Measurements from ENCODE around the gene SALL3. TPM values are rescaled to one million over a fixed set of nuclear protein-coding genes. Genes with fewer than 3 reads are reported as not detected.

SALL3 gene
- total RNA-seq, 4 donors from 2014 or later = 0.16 TPM; not detected in 3

DNA sequence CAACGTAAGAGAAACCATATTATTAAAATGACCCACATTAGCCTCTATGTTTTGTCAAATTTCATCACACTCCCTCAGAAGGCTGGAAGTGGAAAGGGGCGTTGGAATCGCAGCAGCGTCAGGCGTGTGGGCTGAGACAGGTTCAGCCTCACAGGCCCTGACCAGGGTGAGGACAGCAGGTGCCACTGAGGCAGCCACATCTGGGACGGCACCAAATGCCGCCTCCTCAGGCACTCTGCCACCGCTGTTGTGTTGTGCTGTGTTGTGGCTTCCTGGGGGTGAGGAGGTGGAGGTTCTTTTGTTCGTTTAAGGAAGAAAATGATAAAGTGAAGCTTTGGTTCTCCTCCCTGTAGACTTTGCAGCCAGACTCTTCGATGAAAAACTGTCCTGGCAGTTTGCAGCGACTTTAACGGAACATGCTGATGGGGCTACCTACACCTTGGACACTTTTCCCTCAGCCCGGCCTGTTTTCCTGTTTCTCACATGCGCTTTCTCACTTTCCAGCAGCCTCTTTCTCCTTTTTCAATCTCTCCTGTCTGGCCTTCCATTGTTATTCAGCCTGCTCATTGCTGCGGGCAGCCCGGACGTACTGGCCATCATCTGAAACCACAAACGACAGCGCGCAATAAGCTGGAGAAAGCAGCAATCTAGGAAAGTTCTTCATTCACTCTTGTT is 44.9 kb upstream of the SALL3 start:
- H3K27me3 ChIP-seq = no peaks in the 10 kb centered on the region
- TF ChIP-seq EP300 (IDR thresholded peaks at IDR 0.05; ENCODE audit: low read depth) (no peak), POLR2A (IDR thresholded peaks at IDR 0.05) (no peak)
- DNase-seq = no peak
- in situ Hi-C loops (cut with MboI; ENCODE audit: low pct_ligation_motif_present in 1 of 4, low pct_unique_long_range_greater_than_20kb in 1 of 4, low sequenced_read_pairs in 3 of 4) = no loop called here
- intact Hi-C loops (cut with DNase I; ENCODE audit: low total_unique reads) = loop anchor here (5.0 kb wide), 1 partner anchor 493 kb away; no protein-coding TSS in a partner anchor
- no peak overlapping the region for H3K4me3 ChIP-seq
- H3K27ac ChIP-seq = no peak overlapping the region
- H3K4me1 ChIP-seq = no peaks in the 10 kb centered on the region
- H3K9me3 ChIP-seq = no peaks in the 10 kb centered on the region
- 78 to 86% methylated on average over 7 to 20 of the region's 20 CpGs for WGBS, 2 donors (ENCODE audit: low coverage in 1 of 2)
- no peaks in the 10 kb centered on the region for H3K36me3 ChIP-seq

DNA sequence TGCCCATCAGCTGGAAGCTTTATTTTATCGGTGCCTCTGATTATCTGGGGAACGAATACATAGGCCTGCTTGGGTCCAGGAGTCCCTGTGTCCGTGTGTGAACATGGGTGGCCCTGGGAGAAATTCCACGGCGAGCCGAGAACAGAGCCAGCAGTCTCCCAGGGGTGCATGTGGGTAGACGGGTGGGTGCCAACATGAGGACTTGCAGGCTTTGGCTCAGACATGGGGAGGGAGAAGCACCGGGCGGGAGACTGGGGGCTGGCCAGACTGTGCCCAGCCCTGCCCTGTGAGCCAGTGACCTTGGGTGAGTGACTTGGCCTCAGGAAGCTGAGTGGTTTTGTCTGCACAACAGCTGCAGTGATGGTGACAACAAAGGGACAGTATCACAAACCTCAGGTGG is 44.2 kb upstream of the SALL3 start:
- H3K4me1 ChIP-seq = no peaks in the 10 kb centered on the region
- WGBS, 2 donors (ENCODE audit: low coverage in 1 of 2) = 90% methylated on average over 9 of the region's 9 CpGs; no CpG with 5 or more reads in 1 of the 2 donors
- in situ Hi-C loops (cut with MboI; ENCODE audit: low pct_ligation_motif_present in 1 of 4, low pct_unique_long_range_greater_than_20kb in 1 of 4, low sequenced_read_pairs in 3 of 4) = no loop called here

DNA sequence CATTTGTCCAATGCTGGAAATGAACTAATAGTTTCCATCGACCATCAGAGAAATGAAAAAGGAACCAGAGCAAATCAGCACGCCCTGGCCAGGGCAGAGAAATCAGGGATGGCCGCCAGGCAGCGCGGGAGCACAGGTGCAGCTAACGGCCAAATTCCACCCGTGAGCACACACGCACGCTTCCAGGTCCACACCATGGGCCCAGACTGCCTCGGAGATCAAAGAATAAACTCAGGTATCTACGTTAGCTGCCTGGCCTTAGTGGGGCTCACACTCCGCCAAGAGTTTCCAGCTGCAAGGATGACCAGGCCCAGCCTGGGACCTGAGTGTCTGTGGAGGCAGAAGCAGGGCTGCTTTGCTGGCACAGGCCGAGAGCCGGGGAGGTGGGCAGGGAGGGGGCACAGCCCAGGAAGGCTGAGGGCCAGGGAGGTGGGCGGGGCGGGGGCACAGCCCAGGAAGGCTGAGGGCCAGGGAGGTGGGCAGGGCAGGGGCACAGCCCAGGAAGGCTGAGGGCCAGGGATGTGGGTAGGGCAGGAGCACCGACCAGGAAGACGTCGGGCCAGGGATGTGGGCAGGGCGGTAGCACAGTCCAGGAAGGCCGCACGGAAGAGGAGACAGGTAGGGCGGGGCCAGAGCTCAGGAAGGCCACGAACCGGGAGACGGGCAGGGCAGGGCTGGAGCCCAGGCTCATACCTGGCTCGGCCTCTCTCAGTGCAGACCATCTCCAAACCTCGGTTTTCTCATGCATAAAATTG is 43.2 kb upstream of the SALL3 start:
- 77% methylated on average over 27 of the region's 28 CpGs; no CpG with 5 or more reads in 1 of the 2 donors for WGBS, 2 donors (ENCODE audit: low coverage in 1 of 2)
- intact Hi-C loops (cut with DNase I; ENCODE audit: low total_unique reads) (no loop called here), in situ Hi-C loops (cut with MboI; ENCODE audit: low pct_ligation_motif_present in 1 of 4, low pct_unique_long_range_greater_than_20kb in 1 of 4, low sequenced_read_pairs in 3 of 4) (no loop called here)
- H3K27ac ChIP-seq = no peak overlapping the region
- no peaks in the 10 kb centered on the region for H3K4me1 ChIP-seq
- H3K4me3 ChIP-seq = no peak overlapping the region
- no peaks in the 10 kb centered on the region for H3K36me3 ChIP-seq
- H3K9me3 ChIP-seq = no peaks in the 10 kb centered on the region
- no peaks in the 10 kb centered on the region for H3K27me3 ChIP-seq
- DNase-seq = no peak
- no peak for TF ChIP-seq POLR2AphosphoS5 (IDR thresholded peaks at IDR 0.05)
- TF ChIP-seq, protein P1, sequence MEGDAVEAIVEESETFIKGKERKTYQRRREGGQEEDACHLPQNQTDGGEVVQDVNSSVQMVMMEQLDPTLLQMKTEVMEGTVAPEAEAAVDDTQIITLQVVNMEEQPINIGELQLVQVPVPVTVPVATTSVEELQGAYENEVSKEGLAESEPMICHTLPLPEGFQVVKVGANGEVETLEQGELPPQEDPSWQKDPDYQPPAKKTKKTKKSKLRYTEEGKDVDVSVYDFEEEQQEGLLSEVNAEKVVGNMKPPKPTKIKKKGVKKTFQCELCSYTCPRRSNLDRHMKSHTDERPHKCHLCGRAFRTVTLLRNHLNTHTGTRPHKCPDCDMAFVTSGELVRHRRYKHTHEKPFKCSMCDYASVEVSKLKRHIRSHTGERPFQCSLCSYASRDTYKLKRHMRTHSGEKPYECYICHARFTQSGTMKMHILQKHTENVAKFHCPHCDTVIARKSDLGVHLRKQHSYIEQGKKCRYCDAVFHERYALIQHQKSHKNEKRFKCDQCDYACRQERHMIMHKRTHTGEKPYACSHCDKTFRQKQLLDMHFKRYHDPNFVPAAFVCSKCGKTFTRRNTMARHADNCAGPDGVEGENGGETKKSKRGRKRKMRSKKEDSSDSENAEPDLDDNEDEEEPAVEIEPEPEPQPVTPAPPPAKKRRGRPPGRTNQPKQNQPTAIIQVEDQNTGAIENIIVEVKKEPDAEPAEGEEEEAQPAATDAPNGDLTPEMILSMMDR (IDR thresholded peaks at IDR 0.05) = no peak
- no peak for TF ChIP-seq POLR2A (IDR thresholded peaks at IDR 0.05)
- TF ChIP-seq EP300 (IDR thresholded peaks at IDR 0.05; ENCODE audit: low read depth) = no peak

More for the DNA sequence above, 44.2 kb upstream of the SALL3 start:
- Histone ChIP-seq H3K27me3 (no peaks in the 10 kb centered on the region), H3K36me3 (no peaks in the 10 kb centered on the region), H3K27ac (no peak overlapping the region), H3K9me3 (no peaks in the 10 kb centered on the region), H3K4me3 (no peak overlapping the region)
- TF ChIP-seq, protein P1 (IDR thresholded peaks at IDR 0.05) = no peak
- TF ChIP-seq EP300 (IDR thresholded peaks at IDR 0.05; ENCODE audit: low read depth) (no peak), POLR2AphosphoS5 (IDR thresholded peaks at IDR 0.05) (no peak)
- DNase-seq = no peak
- intact Hi-C loops (cut with DNase I; ENCODE audit: low total_unique reads) = no loop called here

DNA sequence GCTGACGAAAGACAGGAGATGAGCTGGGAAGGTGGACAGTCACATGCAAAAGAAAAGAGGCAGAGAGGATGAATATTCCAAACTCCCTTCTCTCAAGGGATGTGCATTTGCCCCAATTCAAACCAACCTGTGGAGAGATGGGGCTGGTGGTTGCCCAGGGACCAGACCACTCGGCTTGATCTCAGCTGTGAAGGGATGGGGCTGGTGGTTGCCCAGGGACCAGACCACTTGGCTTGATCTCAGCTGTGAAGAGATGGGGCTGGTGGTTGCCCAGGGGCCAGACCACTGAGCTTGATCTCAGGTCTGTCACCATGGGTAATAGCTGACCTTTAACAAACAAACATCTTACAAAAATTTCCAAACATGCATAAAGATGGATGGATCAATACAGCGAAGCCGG is 42.5 kb upstream of the SALL3 start:
- no peaks in the 10 kb centered on the region for H3K36me3 ChIP-seq
- no peak overlapping the region for H3K4me3 ChIP-seq
- H3K9me3 ChIP-seq = no peaks in the 10 kb centered on the region
- TF ChIP-seq, protein P1 (IDR thresholded peaks at IDR 0.05) = no peak
- TF ChIP-seq EP300 (IDR thresholded peaks at IDR 0.05; ENCODE audit: low read depth) (no peak), POLR2A (IDR thresholded peaks at IDR 0.05) (no peak), POLR2AphosphoS5 (IDR thresholded peaks at IDR 0.05) (no peak)
- WGBS, 2 donors (ENCODE audit: low coverage in 1 of 2) = 90 to 95% methylated on average over 2 to 4 of the region's 4 CpGs
- no peaks in the 10 kb centered on the region for H3K4me1 ChIP-seq
- in situ Hi-C loops (cut with MboI; ENCODE audit: low pct_ligation_motif_present in 1 of 4, low pct_unique_long_range_greater_than_20kb in 1 of 4, low sequenced_read_pairs in 3 of 4) (no loop called here), intact Hi-C loops (cut with DNase I; ENCODE audit: low total_unique reads) (no loop called here)
- H3K27me3 ChIP-seq = no peaks in the 10 kb centered on the region
- DNase-seq = no peak
- no peak overlapping the region for H3K27ac ChIP-seq
